Measurements from ENCODE around the gene FMOD. TPM values are rescaled to one million over a fixed set of nuclear protein-coding genes. Genes with fewer than 3 reads are reported as not detected.

FMOD gene
- total RNA-seq, 1 experiment from 2014 or later = not detected

DNA sequence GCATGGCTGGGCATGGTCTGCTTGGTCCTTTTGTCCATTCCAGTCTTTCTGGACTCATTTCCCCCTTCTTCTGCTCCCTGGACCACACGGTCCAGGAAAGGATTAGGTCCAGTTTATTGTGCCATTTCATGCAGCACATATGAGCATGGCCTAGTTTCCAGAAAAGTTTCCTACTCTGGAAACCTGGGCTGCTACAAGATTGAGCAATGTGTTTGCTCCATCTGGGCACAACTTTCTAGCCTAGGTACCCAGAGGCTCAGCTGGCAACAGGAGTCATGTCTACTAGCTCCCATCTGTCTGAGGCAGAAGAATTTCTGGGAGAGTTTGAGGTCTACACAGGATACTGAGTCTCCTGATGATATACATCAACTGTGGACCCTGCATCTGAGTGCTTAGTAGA lies 14.8 kb downstream of the FMOD start:
- Histone ChIP-seq H3K36me3 (ENCODE audit: low read depth) (no peaks in the 10 kb centered on the region), H3F3A (ENCODE audit: insufficient read depth, low read depth) (no peaks in the 10 kb centered on the region), H4K20me1 (ENCODE audit: insufficient read depth) (no peaks in the 10 kb centered on the region), H3K9me2 (ENCODE audit: insufficient read depth) (no peaks in the 10 kb centered on the region), H3K27me3 (ENCODE audit: insufficient read depth, low read depth) (peaks cover 7% of the 10 kb centered on the region), H3K9me3 (ENCODE audit: insufficient read depth, low read depth) (no peaks in the 10 kb centered on the region), H3K4me1 (replicated peaks; ENCODE audit: insufficient read depth) (peaks cover 7% of the 10 kb centered on the region), H3K4me2 (no peak overlapping the region), H3K27ac (no peak overlapping the region), H2AFZ (no peak overlapping the region), H3K4me3 (no peak overlapping the region), H3K79me2 (ENCODE audit: low read depth) (no peaks in the 10 kb centered on the region)
- BruUV-seq (replicated peaks) = no TSS peak
- intact Hi-C loops (cut with micrococcal nuclease; ENCODE audit: unreplicated experiment) = no loop called here
- POLR2A ChIA-PET (ENCODE audit: unreplicated experiment) = interaction anchor here (0.6 kb wide), 1 partner anchor 300 kb away, joined by 3 read pairs; no protein-coding TSS in a partner anchor
- CTCF ChIA-PET = interaction anchor here (0.6 to 1.8 kb wide), 6 partner anchors 19 to 137 kb away, joined by 3 to 14 read pairs (median 4); no protein-coding TSS in a partner anchor
- TF ChIP-seq, protein P1, sequence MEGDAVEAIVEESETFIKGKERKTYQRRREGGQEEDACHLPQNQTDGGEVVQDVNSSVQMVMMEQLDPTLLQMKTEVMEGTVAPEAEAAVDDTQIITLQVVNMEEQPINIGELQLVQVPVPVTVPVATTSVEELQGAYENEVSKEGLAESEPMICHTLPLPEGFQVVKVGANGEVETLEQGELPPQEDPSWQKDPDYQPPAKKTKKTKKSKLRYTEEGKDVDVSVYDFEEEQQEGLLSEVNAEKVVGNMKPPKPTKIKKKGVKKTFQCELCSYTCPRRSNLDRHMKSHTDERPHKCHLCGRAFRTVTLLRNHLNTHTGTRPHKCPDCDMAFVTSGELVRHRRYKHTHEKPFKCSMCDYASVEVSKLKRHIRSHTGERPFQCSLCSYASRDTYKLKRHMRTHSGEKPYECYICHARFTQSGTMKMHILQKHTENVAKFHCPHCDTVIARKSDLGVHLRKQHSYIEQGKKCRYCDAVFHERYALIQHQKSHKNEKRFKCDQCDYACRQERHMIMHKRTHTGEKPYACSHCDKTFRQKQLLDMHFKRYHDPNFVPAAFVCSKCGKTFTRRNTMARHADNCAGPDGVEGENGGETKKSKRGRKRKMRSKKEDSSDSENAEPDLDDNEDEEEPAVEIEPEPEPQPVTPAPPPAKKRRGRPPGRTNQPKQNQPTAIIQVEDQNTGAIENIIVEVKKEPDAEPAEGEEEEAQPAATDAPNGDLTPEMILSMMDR (conservative IDR thresholded peaks at IDR 0.05) = no peak
- no peak for TF ChIP-seq EZH2 (IDR thresholded peaks at IDR 0.05; ENCODE audit: low read depth)
- DNase-seq = no peak

- H3K4me2 ChIP-seq = no peak overlapping the region
- H3K27ac ChIP-seq = no peak overlapping the region
- no peak for DNase-seq
- no peaks in the 10 kb centered on the region for H4K20me1 ChIP-seq (ENCODE audit: insufficient read depth)
- H3K27me3 ChIP-seq (ENCODE audit: insufficient read depth, low read depth) = peaks cover 2% of the 10 kb centered on the region
- no peak overlapping the region for H3K4me3 ChIP-seq
- no peaks in the 10 kb centered on the region for H3K79me2 ChIP-seq (ENCODE audit: low read depth)
- no TSS peak for BruUV-seq (replicated peaks)
- intact Hi-C loops (cut with micrococcal nuclease; ENCODE audit: unreplicated experiment) = no loop called here
- peaks cover 9% of the 10 kb centered on the region for H3K4me1 ChIP-seq (replicated peaks; ENCODE audit: insufficient read depth)
- no peaks in the 10 kb centered on the region for H3K36me3 ChIP-seq (ENCODE audit: low read depth)
- TF ChIP-seq, protein P1 (conservative IDR thresholded peaks at IDR 0.05) = no peak
- no peak for TF ChIP-seq EZH2 (IDR thresholded peaks at IDR 0.05; ENCODE audit: low read depth)
- no peaks in the 10 kb centered on the region for H3K9me3 ChIP-seq (ENCODE audit: insufficient read depth, low read depth)
- ChIA-PET CTCF (interaction anchor here (0.6 to 1.8 kb wide), 7 partner anchors 19 to 136 kb away, joined by 3 to 14 read pairs (median 4); no protein-coding TSS in a partner anchor), POLR2A (ENCODE audit: unreplicated experiment) (interaction anchor here (0.5 kb wide), 1 partner anchor 8 kb away, joined by 6 read pairs; no protein-coding TSS in a partner anchor)
- no peaks in the 10 kb centered on the region for H3K9me2 ChIP-seq (ENCODE audit: insufficient read depth)
- H2AFZ ChIP-seq = no peak overlapping the region
- H3F3A ChIP-seq (ENCODE audit: insufficient read depth, low read depth) = no peaks in the 10 kb centered on the region
Measured at GRCh38 chr1:203335503-203335902, 15.4 kb downstream of the FMOD start.

GRCh38 chr1:203331224-203331623 lies 19.7 kb downstream of the FMOD start:
- Histone ChIP-seq H2AFZ (no peak overlapping the region; the same call in 1 of the 2 replicates), H3K4me2 (no peak overlapping the region), H3K4me3 (no peak overlapping the region), H3K9me2 (ENCODE audit: insufficient read depth) (no peaks in the 10 kb centered on the region), H4K20me1 (ENCODE audit: insufficient read depth) (no peaks in the 10 kb centered on the region), H3K4me1 (replicated peaks; ENCODE audit: insufficient read depth) (peaks cover 22% of the 10 kb centered on the region), H3K27ac (no peak overlapping the region), H3K79me2 (ENCODE audit: low read depth) (no peaks in the 10 kb centered on the region), H3F3A (ENCODE audit: insufficient read depth, low read depth) (peaks cover 6% of the 10 kb centered on the region; the same call in 1 of the 2 replicates), H3K9me3 (ENCODE audit: insufficient read depth, low read depth) (no peaks in the 10 kb centered on the region), H3K27me3 (ENCODE audit: insufficient read depth, low read depth) (no peaks in the 10 kb centered on the region), H3K36me3 (ENCODE audit: low read depth) (no peaks in the 10 kb centered on the region)
- intact Hi-C loops (cut with micrococcal nuclease; ENCODE audit: unreplicated experiment) = no loop called here
- ChIA-PET CTCF (no interaction called here), POLR2A (ENCODE audit: unreplicated experiment) (no interaction called here)
- no peak for TF ChIP-seq EZH2 (IDR thresholded peaks at IDR 0.05; ENCODE audit: low read depth)
- TF ChIP-seq, protein P1 (conservative IDR thresholded peaks at IDR 0.05) = no peak
- BruUV-seq (replicated peaks) = no TSS peak
- no peak for DNase-seq

All from PC-9 (cell line).